GM12872 (cell line): ENCODE data around the gene CHDH.

Source experiments
- TF ChIP-seq, protein P1 (sequence below): IDR thresholded peaks from 3 replicates; pipeline ENCODE4 v1.5.1; 2011; ENCODE audit warnings: low read depth, mild to moderate bottlenecking, low read length, moderate library complexity; ENCODE audit not compliant: insufficient read depth

The CHDH gene

DNA sequence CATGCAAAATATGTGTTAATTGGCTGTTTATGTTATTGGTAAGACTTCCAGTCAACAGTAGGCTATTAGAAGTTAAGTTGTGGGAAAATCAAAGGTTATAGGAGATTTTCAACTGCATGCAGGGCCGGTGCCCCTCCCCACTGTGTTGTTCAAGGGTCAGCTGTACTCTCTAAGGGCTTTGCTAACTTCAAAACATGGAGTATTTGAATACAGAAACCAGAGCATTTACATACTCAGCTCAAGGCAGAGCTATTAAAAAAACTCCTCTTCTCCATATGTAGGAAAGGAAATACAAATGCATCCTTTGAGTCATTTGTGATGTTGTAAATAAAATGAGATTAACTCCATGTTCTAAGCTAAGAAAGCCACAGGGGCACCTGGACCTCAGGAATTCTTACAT is 16.9 kb upstream of the CHDH start:
- TF ChIP-seq, protein P1, sequence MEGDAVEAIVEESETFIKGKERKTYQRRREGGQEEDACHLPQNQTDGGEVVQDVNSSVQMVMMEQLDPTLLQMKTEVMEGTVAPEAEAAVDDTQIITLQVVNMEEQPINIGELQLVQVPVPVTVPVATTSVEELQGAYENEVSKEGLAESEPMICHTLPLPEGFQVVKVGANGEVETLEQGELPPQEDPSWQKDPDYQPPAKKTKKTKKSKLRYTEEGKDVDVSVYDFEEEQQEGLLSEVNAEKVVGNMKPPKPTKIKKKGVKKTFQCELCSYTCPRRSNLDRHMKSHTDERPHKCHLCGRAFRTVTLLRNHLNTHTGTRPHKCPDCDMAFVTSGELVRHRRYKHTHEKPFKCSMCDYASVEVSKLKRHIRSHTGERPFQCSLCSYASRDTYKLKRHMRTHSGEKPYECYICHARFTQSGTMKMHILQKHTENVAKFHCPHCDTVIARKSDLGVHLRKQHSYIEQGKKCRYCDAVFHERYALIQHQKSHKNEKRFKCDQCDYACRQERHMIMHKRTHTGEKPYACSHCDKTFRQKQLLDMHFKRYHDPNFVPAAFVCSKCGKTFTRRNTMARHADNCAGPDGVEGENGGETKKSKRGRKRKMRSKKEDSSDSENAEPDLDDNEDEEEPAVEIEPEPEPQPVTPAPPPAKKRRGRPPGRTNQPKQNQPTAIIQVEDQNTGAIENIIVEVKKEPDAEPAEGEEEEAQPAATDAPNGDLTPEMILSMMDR = no peak

DNA sequence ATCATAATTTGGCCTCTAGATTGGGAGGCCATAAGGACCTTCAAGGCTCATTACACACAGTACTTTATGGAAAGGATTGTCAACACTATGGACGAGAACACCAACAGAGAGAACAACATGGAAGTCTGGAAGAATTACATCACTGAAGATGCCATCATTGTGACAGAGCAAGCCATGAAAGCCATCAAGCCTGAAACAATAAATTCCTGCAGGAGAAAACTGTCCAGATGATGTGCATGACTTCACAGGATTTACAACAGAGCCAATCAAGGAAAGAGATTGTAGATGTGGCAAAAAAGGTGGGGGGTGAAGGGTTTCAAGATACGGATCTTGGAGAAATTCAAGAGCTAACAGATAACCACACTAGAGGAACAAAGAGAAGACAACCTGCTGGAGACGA is 16.0 kb upstream of the CHDH start:
- TF ChIP-seq, protein P1 = no peak

DNA sequence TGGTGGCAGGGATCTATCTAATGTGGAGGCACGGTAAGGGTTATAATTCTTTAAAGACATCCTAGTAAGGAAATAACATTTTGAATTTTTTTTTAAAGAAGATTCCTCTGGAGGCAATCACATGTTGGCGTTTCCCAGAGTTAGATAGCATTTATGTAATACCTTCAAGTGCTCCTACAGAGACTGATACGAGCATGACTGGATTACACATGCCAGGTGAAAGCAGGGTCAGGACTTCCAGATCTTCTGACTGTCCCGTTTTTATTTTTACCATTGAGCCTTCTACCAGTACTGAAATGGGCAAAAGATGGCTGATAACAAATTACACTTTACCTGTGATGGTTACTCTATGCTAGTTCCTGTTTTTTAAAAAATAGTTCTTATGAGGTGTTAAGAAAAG is 14.0 kb upstream of the CHDH start:
- TF ChIP-seq, protein P1 = no peak

DNA sequence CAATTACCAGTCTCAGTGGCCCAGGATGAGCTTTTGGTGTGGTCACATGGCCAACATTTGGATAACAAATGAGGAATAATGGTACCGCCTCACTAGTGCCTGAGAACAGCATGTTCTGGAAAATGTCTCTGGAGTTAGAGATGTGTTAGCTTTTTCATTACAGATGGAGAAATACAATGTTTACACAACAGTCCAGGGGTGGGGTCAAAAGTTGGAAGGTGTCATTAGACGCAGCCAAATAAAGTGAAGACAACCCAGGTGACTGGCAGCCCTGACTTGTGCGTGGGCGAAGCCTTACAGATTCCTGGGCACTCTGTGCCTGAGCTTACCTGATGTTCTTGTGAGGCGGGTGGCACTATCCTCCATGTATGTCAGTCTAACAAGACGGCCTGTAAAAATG is 13.0 kb upstream of the CHDH start:
- TF ChIP-seq, protein P1 = no peak

DNA sequence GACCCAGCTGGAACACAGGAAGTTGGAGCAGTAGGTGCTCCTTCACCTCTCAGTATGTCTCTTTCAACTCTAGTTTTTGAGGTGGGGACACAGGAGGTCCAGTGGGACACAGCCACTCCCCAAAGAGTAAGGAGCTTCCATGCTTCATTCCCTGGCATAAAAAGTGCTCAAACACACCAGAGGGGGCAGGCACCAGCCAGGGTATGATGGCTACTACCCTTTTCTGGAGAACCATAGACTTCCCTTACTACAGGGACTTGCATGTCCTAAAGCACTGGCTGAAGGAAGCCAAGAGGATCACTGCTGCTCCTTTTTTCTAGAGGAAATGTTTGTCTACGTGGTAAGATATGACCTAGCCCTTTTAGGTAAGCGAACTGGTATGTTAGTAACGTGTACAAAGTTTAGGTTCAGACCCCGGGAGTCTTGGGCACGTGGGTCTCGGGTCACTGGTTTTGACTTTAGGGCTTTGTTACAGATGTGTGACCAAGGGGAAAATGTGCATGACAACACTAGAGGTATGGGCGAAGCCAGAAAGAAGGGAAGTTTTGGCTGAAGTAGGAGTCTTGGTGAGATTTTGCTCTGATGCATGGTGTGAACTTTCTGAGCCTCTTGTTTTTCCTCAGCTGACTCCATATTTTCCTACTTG is 12.0 kb upstream of the CHDH start:
- TF ChIP-seq, protein P1 = no peak

DNA sequence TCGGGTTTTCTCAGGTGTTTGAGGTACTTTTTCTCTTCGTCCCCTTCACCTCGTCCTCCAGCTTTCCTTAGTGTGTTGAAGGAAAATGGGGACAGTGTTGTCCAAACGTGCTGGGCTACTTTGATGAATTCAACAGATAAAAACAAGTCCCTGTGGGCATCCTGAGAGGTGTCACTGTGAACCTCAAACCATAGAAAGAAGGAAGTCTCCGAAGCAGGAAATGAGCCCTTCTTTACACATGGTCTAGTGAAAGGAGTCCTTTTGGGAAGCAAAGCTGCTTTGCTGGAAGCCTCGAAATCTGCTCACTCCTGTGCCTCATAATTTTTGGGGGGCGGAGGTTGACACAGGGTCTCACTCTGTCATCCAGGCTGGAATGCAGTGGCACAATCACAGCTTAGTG is 10.7 kb upstream of the CHDH start:
- TF ChIP-seq, protein P1 = no peak

DNA sequence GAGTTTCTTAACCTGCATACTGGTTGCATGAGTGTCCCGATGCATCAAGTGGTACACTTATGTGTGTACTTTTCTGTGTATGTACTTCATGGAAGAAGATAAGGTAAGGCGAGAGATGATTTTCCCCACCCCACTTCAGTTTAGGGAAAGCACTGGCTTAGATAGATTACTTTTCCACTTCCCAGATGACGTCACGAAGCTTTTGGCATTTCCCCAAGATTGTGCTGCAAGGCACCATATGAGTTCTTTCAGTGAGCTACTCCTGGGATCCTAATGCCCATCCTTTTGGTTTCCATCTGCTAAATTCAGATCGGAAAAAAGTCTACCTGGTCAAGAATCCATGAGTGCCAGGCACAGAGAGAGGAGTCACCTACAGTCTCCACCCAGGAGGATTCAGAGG is 4.7 kb upstream of the CHDH start:
- TF ChIP-seq, protein P1 = no peak
